ENCODE measurements around the gene NCL.

Gene NCL, protein sequence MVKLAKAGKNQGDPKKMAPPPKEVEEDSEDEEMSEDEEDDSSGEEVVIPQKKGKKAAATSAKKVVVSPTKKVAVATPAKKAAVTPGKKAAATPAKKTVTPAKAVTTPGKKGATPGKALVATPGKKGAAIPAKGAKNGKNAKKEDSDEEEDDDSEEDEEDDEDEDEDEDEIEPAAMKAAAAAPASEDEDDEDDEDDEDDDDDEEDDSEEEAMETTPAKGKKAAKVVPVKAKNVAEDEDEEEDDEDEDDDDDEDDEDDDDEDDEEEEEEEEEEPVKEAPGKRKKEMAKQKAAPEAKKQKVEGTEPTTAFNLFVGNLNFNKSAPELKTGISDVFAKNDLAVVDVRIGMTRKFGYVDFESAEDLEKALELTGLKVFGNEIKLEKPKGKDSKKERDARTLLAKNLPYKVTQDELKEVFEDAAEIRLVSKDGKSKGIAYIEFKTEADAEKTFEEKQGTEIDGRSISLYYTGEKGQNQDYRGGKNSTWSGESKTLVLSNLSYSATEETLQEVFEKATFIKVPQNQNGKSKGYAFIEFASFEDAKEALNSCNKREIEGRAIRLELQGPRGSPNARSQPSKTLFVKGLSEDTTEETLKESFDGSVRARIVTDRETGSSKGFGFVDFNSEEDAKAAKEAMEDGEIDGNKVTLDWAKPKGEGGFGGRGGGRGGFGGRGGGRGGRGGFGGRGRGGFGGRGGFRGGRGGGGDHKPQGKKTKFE

DNA sequence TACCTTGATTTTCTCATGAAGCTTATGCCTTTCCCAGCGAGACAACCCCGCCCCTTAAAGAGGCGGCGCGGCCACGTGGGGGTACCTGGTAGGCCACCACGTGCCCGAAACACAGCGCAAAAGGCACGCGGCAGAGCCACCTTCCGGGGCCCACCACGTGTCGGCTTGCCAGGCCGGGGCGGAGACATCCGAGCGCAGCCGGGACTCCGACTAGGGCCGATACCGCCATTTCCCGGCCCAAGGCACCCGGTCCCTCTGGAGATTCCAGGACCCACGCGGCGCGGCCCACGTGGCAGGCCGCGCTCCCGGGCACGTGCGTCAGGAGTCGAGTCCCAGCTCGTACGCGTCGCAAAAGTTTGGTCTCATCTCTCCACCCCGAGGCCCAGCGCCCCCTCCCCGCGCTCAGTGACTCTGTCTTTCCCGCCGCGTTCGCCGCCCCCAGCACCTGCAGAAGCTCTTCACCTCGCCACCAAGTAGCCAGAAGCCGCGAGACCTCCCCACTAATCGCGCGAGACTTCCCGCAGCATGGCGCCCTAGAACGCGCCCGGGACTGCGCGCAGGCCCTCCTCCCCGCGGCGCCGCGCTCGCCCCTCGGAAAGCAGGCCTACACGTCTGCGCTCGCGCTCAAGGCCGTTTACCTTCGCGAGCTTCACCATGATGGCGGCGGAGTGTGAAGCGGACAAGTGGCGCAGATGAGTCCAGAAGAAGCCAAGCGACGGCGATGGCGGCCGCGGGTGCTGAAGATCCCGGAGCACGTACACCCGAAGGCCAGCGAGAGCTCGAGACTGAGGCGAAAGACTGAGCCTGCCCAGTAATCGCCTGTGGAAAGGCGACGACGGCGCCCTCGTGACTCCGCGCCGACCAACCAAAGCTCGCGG lies at the start of gene NCL:
TSS of gene NCL (minus strand) at position 787 of the 878 bp plus-strand sequence. CDS start at position 656, 131 bp downstream.
- DNase-seq (ENCODE audit: low read depth in 3 of 3): peak; percentile 68 to 80 (median 76)

DNA sequence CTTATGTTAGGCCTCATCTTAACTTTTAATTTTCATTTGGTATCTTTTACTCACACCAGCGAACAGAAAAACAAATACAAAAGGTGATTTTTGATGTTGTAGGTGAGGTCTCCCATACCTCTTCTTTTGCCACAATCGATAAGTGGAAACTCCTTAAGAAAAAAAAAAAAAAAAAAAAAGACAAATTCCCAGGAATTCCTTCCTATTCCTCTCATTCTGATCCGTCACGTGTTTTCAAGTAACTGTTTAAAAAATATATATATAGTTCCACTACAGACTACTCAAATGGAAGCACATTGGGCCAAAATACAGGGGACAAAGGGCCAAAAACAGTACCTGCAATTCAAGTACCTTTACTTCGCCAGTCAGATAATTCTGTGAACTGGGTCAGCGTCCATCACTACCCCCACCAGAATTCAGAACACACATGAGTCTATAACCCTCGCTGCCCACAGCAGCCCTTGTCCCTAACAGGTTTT lies 49.5 kb upstream of the NCL start:
- DNase-seq (ENCODE audit: low read depth in 3 of 3): no peak

DNA sequence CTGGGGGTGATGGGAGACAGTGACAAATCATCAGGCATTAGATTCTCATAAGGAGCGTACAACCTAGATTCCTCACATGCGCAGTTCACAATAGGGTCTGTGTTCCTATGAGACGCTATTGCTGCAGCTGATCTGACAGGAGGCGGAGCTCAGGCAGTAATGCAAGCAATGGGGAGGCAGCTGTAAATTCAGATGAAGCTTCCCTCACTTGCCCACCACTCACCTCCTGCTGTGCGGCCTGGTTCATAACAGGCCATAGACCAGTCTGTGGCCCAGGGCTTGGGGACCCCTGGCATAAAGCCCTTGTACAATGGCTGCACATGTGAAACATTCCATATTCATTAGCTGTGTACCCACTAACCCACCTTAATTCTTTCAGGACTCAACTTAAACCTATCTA lies 47.9 kb upstream of the NCL start:
- no peak for DNase-seq (ENCODE audit: low read depth in 3 of 3)

DNA sequence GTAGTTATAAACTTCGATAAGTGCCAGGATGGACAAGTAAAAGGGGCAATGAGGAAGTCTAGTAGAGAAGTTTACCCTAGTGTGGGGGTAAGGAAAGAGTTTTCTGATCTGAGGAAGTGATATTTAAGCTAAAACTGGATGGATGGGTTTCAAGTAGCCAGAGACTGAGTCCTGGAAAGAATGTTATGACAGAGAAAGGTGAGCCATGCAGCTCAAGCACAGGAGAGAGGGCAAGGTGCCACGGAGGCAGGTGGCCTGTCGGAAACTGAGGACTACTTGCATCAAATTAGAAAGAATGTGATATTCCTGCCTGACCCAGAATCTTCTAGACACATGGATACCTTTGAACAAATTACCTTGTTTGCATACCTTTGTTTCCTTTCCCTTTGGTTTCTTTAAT lies 39.5 kb upstream of the NCL start:
- DNase-seq (ENCODE audit: low read depth in 3 of 3): no peak

DNA sequence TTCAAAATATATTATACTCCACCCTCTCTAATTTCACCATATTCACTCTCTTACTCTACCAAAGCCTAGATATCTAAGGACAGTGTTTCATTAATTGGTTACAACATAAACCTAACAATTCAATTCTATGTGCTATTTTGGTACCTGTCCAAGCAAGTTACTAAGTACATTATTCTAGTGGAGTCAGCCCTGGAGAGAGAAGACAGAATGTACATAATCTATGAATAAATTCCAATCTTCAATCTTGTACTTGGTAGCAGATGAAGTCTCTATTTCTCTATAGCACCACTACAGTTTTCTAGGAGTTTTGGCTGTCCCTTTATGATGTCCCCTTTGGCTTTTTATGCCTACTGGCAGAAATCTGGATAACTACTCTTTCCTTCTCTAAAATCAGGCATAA lies 38.3 kb upstream of the NCL start:
- no peak for DNase-seq (ENCODE audit: low read depth in 3 of 3)

DNA sequence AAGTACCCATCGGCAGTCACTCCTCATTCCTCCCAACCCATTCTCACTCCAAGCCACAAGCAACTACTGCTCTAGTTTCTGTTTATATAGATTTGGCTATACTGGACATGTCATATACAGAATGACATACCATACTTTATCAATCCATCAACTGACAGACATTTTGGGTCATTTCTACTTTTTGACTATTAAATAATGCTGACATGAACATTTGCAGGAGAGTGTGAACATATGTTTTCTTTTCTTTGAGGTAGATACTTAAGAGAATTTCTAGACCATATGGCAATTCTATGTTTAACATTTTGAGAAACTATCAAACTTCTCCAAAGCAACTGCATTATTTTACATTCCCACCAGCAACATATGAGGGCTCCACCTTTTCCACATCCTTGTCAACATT lies 33.4 kb upstream of the NCL start:
- DNase-seq (ENCODE audit: low read depth in 3 of 3): no peak

DNA sequence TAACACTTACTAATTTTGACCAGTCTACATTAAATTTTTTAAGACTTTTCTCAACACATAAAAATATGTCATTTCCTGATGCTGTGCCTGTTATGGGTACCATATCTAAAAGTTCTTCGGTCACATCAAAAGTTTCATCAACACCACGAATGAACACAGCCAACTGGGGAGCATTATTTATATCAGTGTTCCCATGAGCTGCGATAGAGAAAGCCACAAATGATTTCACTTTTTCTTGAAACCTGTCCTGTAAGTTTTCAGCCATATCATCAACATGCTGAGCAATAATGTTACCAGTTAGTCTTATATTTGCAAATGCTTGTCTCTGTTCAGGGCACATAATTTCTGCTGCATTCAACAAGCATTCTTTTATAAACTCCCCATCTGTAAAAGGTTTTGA lies 30.4 kb upstream of the NCL start:
- DNase-seq (ENCODE audit: low read depth in 3 of 3): no peak

DNA sequence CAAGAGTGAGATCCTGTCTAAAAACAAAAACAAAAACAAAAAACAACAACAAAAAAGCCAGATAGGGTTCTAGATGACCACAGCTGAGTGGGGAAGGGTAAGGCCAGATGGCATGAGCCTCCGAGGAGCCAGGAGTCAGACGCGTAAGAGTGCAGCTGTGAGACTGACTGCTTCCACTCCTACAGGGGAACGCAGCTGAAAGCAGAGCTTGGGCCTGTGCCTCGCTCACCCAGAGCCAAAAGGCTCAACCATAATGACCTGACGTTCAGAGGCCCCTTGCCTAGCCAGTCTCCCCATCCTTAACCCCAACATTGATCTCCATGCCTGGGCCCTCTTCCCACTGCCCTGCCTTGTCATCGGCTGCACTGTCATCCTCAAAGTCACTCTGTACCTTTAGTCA lies 26.5 kb upstream of the NCL start:
- no peak for DNase-seq (ENCODE audit: low read depth in 3 of 3)

DNA sequence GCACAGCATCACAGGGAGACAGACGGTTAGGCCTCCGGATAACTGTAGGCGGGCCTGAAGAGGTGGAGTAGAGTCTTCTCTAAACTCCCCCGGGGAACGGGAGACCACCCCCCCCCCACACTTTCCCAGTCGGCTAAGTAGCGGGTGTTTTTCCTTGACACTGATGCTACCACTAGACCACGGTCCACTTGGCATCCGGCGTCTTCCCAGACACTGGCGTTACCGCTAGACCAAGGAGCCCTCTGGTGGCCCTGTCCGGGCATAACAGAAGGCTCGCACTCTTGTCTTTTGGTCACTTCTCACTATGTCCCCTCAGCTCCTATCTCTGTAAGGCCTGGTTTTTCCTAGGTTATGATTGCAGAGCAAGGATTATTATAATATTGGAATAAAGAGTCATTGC lies 25.7 kb upstream of the NCL start:
- peak in 1 of 3 donors; percentile 18 for DNase-seq (ENCODE audit: low read depth in 3 of 3)

DNA sequence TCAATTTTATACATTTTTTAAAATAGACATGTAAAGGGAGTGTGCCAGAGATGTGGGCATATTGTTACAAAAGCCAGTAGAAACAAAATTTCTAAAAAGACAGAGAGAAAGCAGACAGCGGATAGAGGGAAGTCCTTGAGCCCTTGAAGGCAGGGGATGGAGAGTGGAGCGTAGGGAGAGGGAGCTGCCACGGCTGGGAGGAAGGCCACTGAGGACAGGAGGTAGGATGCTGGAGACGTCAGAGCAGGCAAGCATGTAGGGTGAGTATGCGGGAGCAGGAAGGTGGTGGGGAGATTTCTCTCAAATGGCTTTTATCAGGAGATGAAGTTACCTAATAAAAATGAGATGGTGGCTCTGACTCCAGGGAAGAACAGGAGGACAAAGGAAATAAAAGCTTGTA lies 24.0 kb upstream of the NCL start:
- DNase-seq (ENCODE audit: low read depth in 3 of 3): no peak

DNA sequence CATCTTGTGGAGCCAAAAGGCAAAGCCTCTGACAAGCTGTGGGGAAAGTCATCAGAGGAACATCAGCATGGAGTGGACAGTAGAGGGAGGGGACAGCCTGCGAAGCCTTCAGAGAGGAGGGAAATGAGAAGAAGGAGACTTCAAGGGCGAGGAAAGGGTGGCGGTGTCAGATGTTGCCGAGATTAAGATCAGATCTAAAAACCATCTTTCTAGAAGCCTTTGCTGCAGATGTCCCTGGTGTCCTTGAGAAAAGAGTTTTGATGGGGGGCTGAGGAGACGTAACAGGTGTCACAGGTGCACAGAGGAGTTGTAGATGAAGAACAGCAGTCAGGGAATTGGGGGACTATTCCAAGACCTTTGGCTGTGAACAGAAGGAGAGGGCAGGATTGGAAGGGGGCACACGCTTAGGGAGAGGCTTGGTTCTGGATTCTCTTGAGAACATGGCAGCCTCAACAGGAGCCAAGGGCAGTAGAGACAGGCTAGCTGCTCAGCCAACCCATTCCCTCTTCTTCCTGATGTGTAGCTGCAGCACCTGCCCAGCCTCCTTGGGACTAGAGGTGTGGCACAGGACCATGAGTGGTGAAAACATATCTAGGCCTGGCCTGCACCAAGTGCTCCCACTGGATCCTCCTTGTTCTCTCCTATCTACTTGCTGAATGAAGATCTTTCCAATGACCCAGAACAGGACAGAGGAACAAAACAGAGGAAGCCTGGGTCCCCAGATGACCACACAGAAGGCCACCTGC lies 22.7 kb upstream of the NCL start:
- no peak for DNase-seq (ENCODE audit: low read depth in 3 of 3)

DNA sequence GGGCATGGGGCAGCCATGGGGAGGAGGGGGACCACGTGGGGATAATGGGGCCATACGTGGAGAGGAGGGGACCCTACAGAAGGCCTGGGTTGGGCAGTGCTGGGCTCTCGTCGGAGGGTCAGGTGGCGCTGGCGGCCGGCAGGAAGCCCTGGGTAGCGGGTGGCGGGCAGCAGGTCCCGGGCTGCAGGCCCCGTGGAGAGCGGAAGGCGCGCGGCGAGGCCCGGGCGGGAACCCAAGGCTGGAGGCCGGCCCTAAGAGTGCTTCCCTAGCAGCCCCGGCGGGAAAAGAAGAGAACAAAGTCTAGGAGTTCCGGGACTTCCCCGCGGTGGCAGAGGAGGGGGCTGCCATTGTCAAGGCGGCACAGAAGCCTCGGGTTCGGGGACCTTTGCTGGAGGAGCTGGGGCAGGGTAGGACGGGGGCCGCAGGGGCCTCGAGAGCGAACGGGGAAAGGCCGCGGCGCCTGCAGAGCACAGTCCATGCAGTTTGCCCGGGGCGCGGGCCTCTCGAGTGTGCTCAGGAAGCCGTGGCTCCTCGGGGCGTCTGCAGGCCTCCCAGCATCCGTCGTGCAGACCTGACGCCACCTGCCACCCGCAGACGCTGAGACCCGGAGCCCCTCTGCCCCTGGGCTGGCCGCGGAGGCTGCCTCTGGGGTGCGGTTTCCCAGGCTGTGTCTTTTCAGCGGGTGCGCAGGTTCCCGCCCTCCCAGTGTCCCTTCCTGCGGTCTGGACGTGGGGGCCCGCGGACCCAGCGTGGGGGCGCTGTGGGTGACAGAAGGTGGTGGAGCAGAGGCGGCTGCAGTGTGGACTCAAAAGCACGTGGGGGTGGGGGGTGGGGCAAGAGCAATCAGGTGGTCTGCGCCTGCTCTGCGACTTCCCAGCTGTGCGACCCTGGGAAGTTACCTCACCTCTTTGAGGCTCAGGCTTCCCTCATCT lies 19.4 kb upstream of the NCL start:
- DNase-seq (ENCODE audit: low read depth in 3 of 3): peak in 2 of 3 donors; percentile 10 to 19

DNA sequence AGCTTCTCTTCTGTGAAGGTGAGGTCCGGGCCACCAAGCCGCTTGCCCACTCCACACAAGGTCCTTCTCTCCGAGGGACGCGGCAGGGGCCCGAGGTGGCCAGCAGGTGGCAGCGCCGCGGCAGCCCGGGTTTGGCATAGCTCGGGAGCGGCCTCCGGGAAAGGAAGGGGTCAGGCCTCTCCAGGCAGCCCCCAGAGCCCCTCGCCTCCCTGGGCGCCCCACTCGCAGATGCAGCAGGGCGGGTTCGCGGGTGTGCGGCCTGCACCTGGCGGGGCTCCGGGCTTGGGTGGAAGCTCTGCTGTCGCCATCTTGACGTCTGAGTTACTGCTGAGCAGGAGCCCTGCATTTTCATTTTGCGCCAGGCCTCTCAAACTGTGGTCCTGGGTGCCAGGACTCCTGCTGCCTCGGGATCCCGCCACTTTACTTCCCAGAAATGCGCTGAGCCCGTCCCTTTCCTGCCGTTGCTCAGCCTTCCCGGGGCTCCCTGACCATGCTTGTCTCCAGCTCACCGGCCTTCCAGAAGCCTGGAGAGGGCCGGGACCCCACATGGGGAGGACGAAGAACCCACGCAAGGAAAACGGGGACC lies 18.6 kb upstream of the NCL start:
- DNase-seq (ENCODE audit: low read depth in 3 of 3): peak; percentile 56 to 74 (median 67)

DNA sequence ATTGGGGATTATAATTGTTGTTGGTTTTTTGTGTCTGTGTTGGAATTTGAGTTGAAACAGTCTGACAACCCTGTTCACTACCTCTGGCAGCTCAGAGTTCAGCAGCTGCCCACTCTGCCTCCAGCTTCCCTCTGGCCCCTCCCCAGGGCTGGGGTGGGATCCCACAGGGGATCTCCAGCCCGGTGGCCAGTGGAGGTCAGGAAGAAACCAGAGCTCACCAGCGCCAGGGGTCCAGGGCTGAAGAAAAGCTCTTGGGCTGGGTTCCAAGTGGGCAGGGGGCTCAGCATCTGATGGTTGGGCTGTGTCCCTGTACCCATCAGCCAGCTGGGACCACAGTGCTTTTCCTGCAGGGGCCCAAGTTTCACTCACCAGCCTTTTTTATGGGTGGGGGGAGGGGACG lies 16.5 kb upstream of the NCL start:
- no peak for DNase-seq (ENCODE audit: low read depth in 3 of 3)

DNA sequence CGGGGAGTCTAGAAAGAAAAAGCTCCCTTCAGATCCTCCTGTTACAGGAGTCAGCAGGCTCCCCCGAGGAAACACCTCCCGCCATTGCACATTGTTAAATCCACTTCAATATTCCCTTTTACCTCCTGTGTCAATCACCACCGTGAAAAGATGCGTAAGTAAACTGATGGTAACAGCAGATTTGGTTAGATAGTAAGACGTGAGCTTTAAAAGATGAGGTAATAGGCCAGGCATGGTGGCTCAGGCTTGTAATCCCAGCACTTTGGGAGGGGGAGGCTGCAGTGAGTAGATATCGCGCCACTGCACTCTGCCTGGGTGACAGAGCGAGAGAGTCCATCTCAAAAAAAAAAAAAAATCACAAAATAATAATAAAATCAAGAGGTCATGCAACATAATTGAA lies 15.2 kb upstream of the NCL start:
- no peak for DNase-seq (ENCODE audit: low read depth in 3 of 3)

DNA sequence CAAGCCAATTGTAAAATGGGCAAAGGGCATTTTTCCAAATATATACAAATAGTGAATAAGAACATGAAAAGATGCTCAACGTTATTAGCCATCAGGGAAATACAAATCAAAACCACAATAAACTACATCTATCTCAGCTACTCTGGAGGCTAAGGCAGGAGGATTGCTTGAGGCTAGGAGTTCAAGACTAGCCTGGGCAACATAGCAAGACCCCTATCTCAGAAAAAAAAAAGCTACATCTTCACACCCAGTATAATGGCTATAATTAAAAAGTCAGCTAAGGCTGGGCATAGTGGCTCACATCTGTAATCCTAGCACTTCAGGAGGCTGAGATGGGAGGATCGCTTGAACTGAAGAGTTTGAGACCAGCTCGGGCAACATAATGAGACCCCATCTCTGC lies 12.6 kb upstream of the NCL start:
- DNase-seq (ENCODE audit: low read depth in 3 of 3): no peak

DNA sequence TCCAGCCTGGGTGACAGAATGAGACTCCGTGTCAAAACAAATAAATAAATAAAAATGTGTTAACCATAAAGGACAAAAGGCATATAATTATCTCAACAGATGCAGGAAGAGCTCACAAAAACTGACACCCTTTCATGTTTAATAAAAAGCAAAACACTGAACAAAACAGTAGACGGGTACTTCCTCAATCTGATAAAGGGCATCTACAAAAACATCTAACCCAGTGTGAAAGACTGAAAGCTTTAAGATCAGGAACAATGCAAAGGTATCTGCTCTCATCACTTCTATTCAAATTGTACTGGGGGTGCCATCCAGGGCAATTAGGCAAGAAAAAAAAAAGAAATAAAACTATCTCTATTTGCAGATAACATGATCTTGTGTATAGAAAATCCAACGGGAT lies 11.7 kb upstream of the NCL start:
- DNase-seq (ENCODE audit: low read depth in 3 of 3): no peak

DNA sequence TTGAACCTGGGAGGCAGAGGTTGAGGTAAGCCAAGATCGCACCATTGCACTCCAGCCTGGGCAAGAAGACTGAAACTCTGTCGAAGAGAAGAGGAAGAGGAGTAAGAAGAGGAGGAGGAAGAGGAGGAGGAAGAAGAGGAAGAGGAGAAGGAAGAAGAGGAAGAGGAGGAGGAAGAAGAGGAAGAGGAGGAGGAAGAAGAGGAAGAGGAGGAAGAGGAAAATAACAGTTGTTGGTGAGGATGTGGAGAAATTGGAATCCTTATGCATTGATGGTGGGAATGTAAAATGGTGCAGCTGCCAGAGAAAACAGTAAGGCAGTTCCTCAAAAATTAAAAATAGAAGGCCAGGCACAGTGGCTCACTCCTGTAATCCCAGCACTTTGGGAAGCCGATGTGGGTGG lies 8.5 kb upstream of the NCL start:
- no peak for DNase-seq (ENCODE audit: low read depth in 3 of 3)

DNA sequence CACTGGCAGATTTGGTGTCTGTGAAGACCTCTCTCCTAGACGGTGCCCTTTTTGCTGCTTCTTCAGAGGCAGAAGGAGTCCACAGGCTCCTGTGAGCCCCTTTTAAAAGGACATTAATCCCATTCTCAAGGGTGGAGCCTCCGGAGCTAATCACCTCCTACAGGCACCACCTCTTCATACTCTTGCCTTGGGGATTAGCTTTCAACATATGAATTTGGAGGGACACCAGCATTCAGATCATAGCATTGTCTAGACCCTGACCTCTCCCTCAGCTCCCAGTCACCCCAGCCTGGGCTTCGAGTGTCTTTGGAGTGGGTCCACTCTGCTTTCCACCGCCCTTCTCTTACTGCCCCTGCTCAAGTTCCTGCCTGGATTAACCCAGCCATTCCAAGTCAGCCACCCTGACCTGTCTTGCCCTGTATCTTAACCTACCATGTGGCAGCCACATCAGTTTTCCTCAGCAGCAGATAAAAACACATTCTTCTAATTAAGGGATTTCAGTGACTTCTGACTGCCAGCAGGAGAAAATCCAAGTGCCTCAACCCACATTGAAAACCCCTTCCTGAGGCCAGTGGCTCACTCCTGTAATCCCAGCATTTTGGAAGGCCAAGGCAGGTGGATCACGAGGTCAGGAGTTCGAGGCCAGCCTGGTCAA lies 6.1 kb upstream of the NCL start:
- DNase-seq (ENCODE audit: low read depth in 3 of 3): no peak

DNA sequence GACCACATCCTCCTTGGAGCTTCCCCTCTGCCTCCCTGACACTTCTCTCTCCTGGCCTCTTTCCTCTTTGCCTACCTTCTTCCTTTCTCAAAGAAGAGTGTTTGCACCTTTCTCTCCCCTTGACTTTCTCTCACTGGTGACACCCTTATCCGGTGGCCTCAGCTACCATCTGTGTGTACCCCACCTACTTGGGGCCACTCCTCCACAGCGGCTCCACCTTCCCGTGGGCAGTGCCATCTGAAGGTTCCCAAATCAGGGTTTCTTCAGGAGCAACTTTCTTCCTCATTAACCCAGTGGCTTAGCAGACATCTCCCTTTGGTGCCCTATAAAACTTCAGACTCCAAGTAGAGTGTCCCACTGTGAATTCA lies 5.3 kb upstream of the NCL start:
- DNase-seq (ENCODE audit: low read depth in 3 of 3): no peak
